Peyer's patch (tissue), 4 donors: ENCODE results near the gene ZNF827. TPM values are rescaled to one million over a fixed set of nuclear protein-coding genes. Genes with fewer than 3 reads are reported as not detected.

Experiments used
- DNase-seq, 3 donors: peaks; one replicate each; pipeline ENCODE4 v3.0.0-alpha.2; 2017 to 2019
- H3K27ac ChIP-seq, 4 donors: fragments of 200-600 bp; sonication (generic); one replicate each; pipeline ENCODE4 v1.5.1; 2016 to 2019
- H3K27me3 ChIP-seq, 2 donors: fragments of 200-600 bp; sonication (generic); one replicate each; pipeline ENCODE4 v1.5.1; 2019
- H3K36me3 ChIP-seq, 3 donors: fragments of 200-600 bp; sonication (generic); one replicate each; pipeline ENCODE4 v1.5.1; 2016 to 2019
- H3K4me1 ChIP-seq, 4 donors: fragments of 200-600 bp; sonication (generic); one replicate each; pipeline ENCODE4 v1.5.1; 2016 to 2019
- H3K4me3 ChIP-seq, 4 donors: fragments of 200-600 bp; sonication (generic); 1 replicate in 3 of 4; 2 replicates in 1 of 4; pipeline ENCODE4 v1.5.1; 2016 to 2019; ENCODE audit warnings: mild to moderate bottlenecking in 1 of 4
- H3K9me3 ChIP-seq, 4 donors: fragments of 200-600 bp; sonication (generic); one replicate each; pipeline ENCODE4 v1.5.1; 2016 to 2019; ENCODE audit warnings: mild to moderate bottlenecking in 1 of 4
- CTCF ChIP-seq, 6 experiments: fragments of 450-650 bp in 4 of 6; fragments of 200-600 bp in 2 of 6; sonication (generic) in 1 of 6; IDR thresholded peaks; one replicate each; pipeline ENCODE4 v1.5.1; 2017 to 2019; ENCODE audit warnings: antibody characterized with exemption in 6 of 6, mild to moderate bottlenecking in 3 of 6, moderate library complexity in 1 of 6
- POLR2A ChIP-seq, 2 donors: fragments of 450-650 bp; IDR thresholded peaks; one replicate each; pipeline ENCODE4 v1.5.1; 2017; ENCODE audit warnings: antibody characterized with exemption in 2 of 2, mild to moderate bottlenecking in 2 of 2, moderate library complexity in 2 of 2
- total RNA-seq, 4 donors: library from RNA; depleted of rRNA; stranded (reverse); fragments of >200 nt; gene quantifications; one replicate each; pipeline ENCODE4 v1.1.0, GENCODE V29; 2016

ZNF827 gene
- total RNA-seq, 4 donors from 2014 or later, result 46.3 to 206 (median 60.5) TPM

- H3K27me3 ChIP-seq, result no peaks in the 10 kb centered on the region
- H3K36me3 ChIP-seq, result peaks cover 0 to 16% (median 0%) of the 10 kb centered on the region in 3 donors
- TF ChIP-seq CTCF (IDR thresholded peaks at IDR 0.05) (no peak), POLR2A (IDR thresholded peaks at IDR 0.05) (no peak)
- DNase-seq, result no peak
- no peaks in the 10 kb centered on the region for H3K9me3 ChIP-seq
- no peaks in the 10 kb centered on the region for H3K4me1 ChIP-seq
- H3K4me3 ChIP-seq, result no peak overlapping the region
- no peak overlapping the region for H3K27ac ChIP-seq
These were observed 40.2 kb downstream of the ZNF827 start for GRCh38 chr4:145898466-145898865.

- TF ChIP-seq CTCF (IDR thresholded peaks at IDR 0.05), result no peak
- TF ChIP-seq POLR2A (IDR thresholded peaks at IDR 0.05), result no peak
- Histone ChIP-seq H3K9me3 (no peaks in the 10 kb centered on the region), H3K27me3 (no peaks in the 10 kb centered on the region), H3K4me1 (no peaks in the 10 kb centered on the region), H3K4me3 (no peak overlapping the region), H3K36me3 (peaks cover 0 to 9% (median 0%) of the 10 kb centered on the region in 3 donors), H3K27ac (no peak overlapping the region)
- no peak for DNase-seq
These were observed 43.6 kb downstream of the ZNF827 start for GRCh38 chr4:145895056-145895455.

GRCh38 chr4:145891958-145892357 is 46.7 kb downstream of the ZNF827 start:
- no peak overlapping the region for H3K4me3 ChIP-seq
- no peak overlapping the region for H3K27ac ChIP-seq
- H3K27me3 ChIP-seq, result no peaks in the 10 kb centered on the region
- no peak for TF ChIP-seq CTCF (IDR thresholded peaks at IDR 0.05)
- no peak for TF ChIP-seq POLR2A (IDR thresholded peaks at IDR 0.05)
- no peaks in the 10 kb centered on the region for H3K9me3 ChIP-seq
- no peak for DNase-seq
- H3K36me3 ChIP-seq, result peaks cover 0 to 9% (median 0%) of the 10 kb centered on the region in 3 donors
- H3K4me1 ChIP-seq, result no peaks in the 10 kb centered on the region

GRCh38 chr4:145890689-145891088 is 47.9 kb downstream of the ZNF827 start:
- H3K4me1 ChIP-seq, result no peaks in the 10 kb centered on the region
- H3K4me3 ChIP-seq, result no peak overlapping the region
- no peak for DNase-seq
- no peak for TF ChIP-seq POLR2A (IDR thresholded peaks at IDR 0.05)
- H3K27ac ChIP-seq, result no peak overlapping the region
- no peaks in the 10 kb centered on the region for H3K9me3 ChIP-seq
- H3K27me3 ChIP-seq, result no peaks in the 10 kb centered on the region
- peaks cover 0 to 13% (median 0%) of the 10 kb centered on the region in 3 donors for H3K36me3 ChIP-seq

- H3K27me3 ChIP-seq, result no peaks in the 10 kb centered on the region
- no peak overlapping the region for H3K4me3 ChIP-seq
- no peaks in the 10 kb centered on the region for H3K9me3 ChIP-seq
- no peaks in the 10 kb centered on the region for H3K4me1 ChIP-seq
- H3K36me3 ChIP-seq, result peaks cover 0 to 19% (median 0%) of the 10 kb centered on the region in 3 donors
- H3K27ac ChIP-seq, result no peak overlapping the region
- no peak for DNase-seq
- TF ChIP-seq CTCF (IDR thresholded peaks at IDR 0.05) (no peak), POLR2A (IDR thresholded peaks at IDR 0.05) (no peak)
These were observed 50.2 kb downstream of the ZNF827 start for GRCh38 chr4:145888393-145888792.

GRCh38 chr4:145887241-145887991 is 51.2 kb downstream of the ZNF827 start:
- no peaks in the 10 kb centered on the region for H3K9me3 ChIP-seq
- H3K27ac ChIP-seq, result peak overlapping the region in 3 of 4 donors; percentile 9 to 38 (median 12)
- DNase-seq, result no peak
- H3K27me3 ChIP-seq, result no peaks in the 10 kb centered on the region
- H3K4me1 ChIP-seq, result no peaks in the 10 kb centered on the region
- TF ChIP-seq CTCF (IDR thresholded peaks at IDR 0.05), result no peak
- H3K4me3 ChIP-seq, result no peak overlapping the region
- peaks cover 0 to 19% (median 0%) of the 10 kb centered on the region in 3 donors for H3K36me3 ChIP-seq
